Lower leg skin (tissue), 4 donors: ENCODE measurements around the gene ENAH. TPM values are rescaled to one million over a fixed set of nuclear protein-coding genes. Genes with fewer than 3 reads are reported as not detected.
"Not testable (repeated sequence)": the region's sequence is repeated elsewhere in the genome, so short reads cannot be mapped to it uniquely, and the experiment has no call there.

Experiments used
- DNase-seq, 2 donors: peaks; one replicate each; pipeline ENCODE4 v3.0.0-alpha.2; 2019; ENCODE audit warnings: low spot score in 2 of 2
- H3K4me3 ChIP-seq: fragments of 200-600 bp; sonication (generic); 2 replicates; pipeline ENCODE4 v1.5.1; 2017; ENCODE audit warnings: mild to moderate bottlenecking, low read depth; ENCODE audit not compliant: poor library complexity, severe bottlenecking
- CTCF ChIP-seq, 3 donors: fragments of 450-650 bp; IDR thresholded peaks; one replicate each; pipeline ENCODE4 v1.5.1; 2016; ENCODE audit warnings: antibody characterized with exemption in 3 of 3, mild to moderate bottlenecking in 3 of 3, moderate library complexity in 2 of 3
- POLR2A ChIP-seq, 2 donors: fragments of 450-650 bp; IDR thresholded peaks; one replicate each; pipeline ENCODE4 v1.6.1; 2016 to 2017; ENCODE audit warnings: antibody characterized with exemption in 2 of 2, mild to moderate bottlenecking in 1 of 2, moderate library complexity in 1 of 2
- WGBS, 2 donors: methylation state at CpG; one replicate each; pipeline ENCODE4 v1.1.5; 2018; 5-methylcytosine and 5-hydroxymethylcytosine counted together
- intact Hi-C: fragments of 100-400 bp; cut with DNase I; formaldehyde crosslinking; loops from one replicate; pipeline ENCODE4 v1.15.0; 2023; ENCODE audit warnings: low total_unique reads
- total RNA-seq, 4 donors: library from RNA; depleted of rRNA; stranded (reverse); fragments of >200 nt; gene quantifications; one replicate each; pipeline ENCODE4 v1.1.0, GENCODE V29; 2016

Gene ENAH
- total RNA-seq, 4 donors from 2014 or later, result 32.5 to 37.4 (median 35.2) TPM

DNA sequence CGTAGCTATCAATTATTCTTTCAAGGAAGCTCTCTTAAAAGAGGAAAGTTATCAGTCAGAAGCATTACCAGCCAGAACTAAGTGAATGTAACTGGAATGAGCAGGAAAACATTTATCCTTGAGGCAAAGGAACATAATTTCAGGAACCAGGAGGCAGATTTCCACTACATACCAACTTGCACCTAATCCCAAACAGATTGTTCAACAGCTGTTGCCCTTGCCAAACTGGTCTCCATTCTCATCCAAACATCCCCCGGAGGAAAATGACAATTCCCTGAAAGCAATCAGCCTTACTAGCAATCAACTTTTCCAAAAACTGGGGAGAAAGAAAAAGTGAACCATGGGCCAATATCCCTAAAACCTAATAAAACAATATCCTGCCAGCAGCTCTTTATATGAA lies 35.0 kb downstream of the ENAH start:
- WGBS, 2 donors, result 26 to 38% methylated on average over 2 of the region's 2 CpGs
- no peak for DNase-seq
- H3K4me3 ChIP-seq, result no peak overlapping the region
- intact Hi-C loops, result no loop called here
- TF ChIP-seq POLR2A (IDR thresholded peaks at IDR 0.05), result no peak
- TF ChIP-seq CTCF (IDR thresholded peaks at IDR 0.05), result no peak

DNA sequence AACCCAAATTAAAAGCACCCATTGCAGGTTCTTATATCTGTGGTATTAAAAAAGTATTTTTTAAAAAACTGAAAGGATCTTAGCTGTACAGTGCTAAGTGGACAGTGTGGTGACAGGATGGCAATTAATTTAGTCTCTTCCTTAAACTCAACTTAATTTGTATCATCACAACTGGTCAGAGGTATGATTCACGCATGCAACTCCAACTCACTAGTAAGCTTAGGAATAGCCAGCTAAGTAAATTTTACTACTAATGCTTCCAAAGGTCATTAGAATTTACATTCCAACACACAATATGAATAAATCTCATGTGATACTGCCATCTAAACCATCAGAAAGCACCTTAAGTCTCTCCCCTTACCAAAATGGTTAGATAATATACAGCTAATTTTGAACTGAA lies 35.4 kb downstream of the ENAH start:
- DNase-seq, result no peak
- no peak overlapping the region for H3K4me3 ChIP-seq
- WGBS, 2 donors, result 63 to 83% methylated on average over 1 of the region's 1 CpG
- TF ChIP-seq CTCF (IDR thresholded peaks at IDR 0.05), result no peak
- TF ChIP-seq POLR2A (IDR thresholded peaks at IDR 0.05), result no peak
- intact Hi-C loops, result no loop called here

DNA sequence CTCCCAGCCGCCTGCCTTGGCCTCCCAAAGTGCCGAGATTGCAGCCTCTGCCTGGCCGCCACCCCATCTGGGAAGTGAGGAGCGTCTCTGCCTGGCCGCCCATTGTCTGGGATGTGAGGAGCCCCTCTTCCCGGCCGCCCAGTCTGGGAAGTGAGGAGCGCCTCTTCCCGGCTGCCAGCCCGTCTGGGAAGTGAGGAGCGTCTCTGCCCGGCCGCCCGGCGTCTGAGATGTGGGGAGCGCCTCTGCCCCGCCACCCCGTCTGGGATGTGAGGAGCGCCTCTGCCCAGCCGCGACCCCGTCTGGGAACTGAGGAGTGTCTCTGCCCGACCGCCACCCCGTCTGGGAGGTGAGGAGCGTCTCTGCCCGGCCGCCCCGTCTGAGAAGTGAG lies 37.5 kb downstream of the ENAH start:
- H3K4me3 ChIP-seq, DNase-seq, intact Hi-C loops: not testable (repeated sequence)
- WGBS, 2 donors, result 95 to 96% methylated on average over 6 to 26 of the region's 29 CpGs

DNA sequence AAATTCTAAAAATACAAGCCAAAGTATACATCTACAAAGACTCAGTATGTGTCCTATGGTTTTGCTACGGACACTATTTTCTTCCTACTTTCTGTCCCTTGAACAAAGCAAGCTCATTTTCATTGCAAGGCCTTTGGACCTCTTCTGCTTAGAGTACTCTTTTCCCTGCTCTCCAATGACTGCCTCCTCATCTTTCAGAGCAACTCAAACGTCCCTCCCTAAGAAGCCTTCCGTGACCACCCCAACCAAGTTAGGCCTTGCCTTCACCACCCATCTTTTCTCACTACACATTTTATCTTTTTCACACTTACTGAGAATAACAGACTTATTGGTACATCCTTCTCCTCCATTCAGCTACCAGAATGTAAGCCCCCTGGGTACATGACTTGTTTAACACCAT lies 39.9 kb downstream of the ENAH start:
- DNase-seq, result no peak
- intact Hi-C loops, result no loop called here
- H3K4me3 ChIP-seq, result no peak overlapping the region
- TF ChIP-seq POLR2A (IDR thresholded peaks at IDR 0.05), result no peak
- no peak for TF ChIP-seq CTCF (IDR thresholded peaks at IDR 0.05)
- WGBS, 2 donors, result 76 to 80% methylated on average over 3 of the region's 3 CpGs

- intact Hi-C loops, result no loop called here
- DNase-seq, result no peak
- no peak overlapping the region for H3K4me3 ChIP-seq
- TF ChIP-seq CTCF (IDR thresholded peaks at IDR 0.05) (no peak), POLR2A (IDR thresholded peaks at IDR 0.05) (no peak)
Observed at GRCh38 chr1:225612287-225612686, 40.6 kb downstream of the ENAH start.

GRCh38 chr1:225611537-225612223 lies 41.2 kb downstream of the ENAH start:
- 60 to 68% methylated on average over 7 of the region's 7 CpGs for WGBS, 2 donors
- no peak for TF ChIP-seq CTCF (IDR thresholded peaks at IDR 0.05)
- TF ChIP-seq POLR2A (IDR thresholded peaks at IDR 0.05), result no peak
- no peak for DNase-seq
- intact Hi-C loops, result no loop called here
- H3K4me3 ChIP-seq, result no peak overlapping the region
